LNCAP (cell line): ENCODE results near the gene CFAP157.

Experiments
- CTCF ChIP-seq: fragments of 450-650 bp; IDR thresholded peaks from 2 replicates; pipeline ENCODE4 v1.5.1; 2017; ENCODE audit warnings: mild to moderate bottlenecking

Gene CFAP157

GRCh38 chr9:127667906-127668305 lies 38.9 kb upstream of the CFAP157 start:
- no peak for TF ChIP-seq CTCF

- no peak for TF ChIP-seq CTCF
Measured at GRCh38 chr9:127673234-127673633, 33.6 kb upstream of the CFAP157 start.

GRCh38 chr9:127676638-127677037 lies 30.1 kb upstream of the CFAP157 start:
- no peak for TF ChIP-seq CTCF

- TF ChIP-seq CTCF, result no peak
Measured at GRCh38 chr9:127679506-127679905, 27.3 kb upstream of the CFAP157 start.

- TF ChIP-seq CTCF, result no peak
Measured at GRCh38 chr9:127680226-127680625, 26.6 kb upstream of the CFAP157 start.

- TF ChIP-seq CTCF, result no peak
Measured at GRCh38 chr9:127680846-127681245, 25.9 kb upstream of the CFAP157 start.

GRCh38 chr9:127682351-127683136 lies 24.2 kb upstream of the CFAP157 start:
- no peak for TF ChIP-seq CTCF

- TF ChIP-seq CTCF, result no peak
Measured at GRCh38 chr9:127683723-127684122, 23.1 kb upstream of the CFAP157 start.
